Stimulated activated CD4-positive, alpha-beta T cell treated with anti-CD3 and anti-CD28 coated beads, Interleukin-1b, Interleukin-23, amount 100 ng/mL, for 48 hours (primary cell): ENCODE results near the gene OR5AN1.
"Not testable (repeated sequence)": the region's sequence is repeated elsewhere in the genome, so short reads cannot be mapped to it uniquely, and the experiment has no call there.

ENCODE experiments used
- DNase-seq: peaks from one replicate; pipeline ENCODE4 v3.0.0-alpha.2; 2020

Gene OR5AN1

GRCh38 chr11:59358595-59358994 is at the start of gene OR5AN1:
Gene OR5AN1, plus strand, starts transcription at chr11:59358895. Its CDS starts 5,564 bp downstream, at chr11:59364459.
- no peak for DNase-seq

GRCh38 chr11:59335001-59335400 is 23.7 kb upstream of the OR5AN1 start:
- no peak for DNase-seq

- no peak for DNase-seq
These were observed 22.5 kb upstream of the OR5AN1 start for GRCh38 chr11:59336176-59336575.

- DNase-seq = no peak
These were observed 21.8 kb upstream of the OR5AN1 start for GRCh38 chr11:59336931-59337330.

GRCh38 chr11:59349657-59350056 is 9.0 kb upstream of the OR5AN1 start:
- not testable (repeated sequence) for DNase-seq

DNA sequence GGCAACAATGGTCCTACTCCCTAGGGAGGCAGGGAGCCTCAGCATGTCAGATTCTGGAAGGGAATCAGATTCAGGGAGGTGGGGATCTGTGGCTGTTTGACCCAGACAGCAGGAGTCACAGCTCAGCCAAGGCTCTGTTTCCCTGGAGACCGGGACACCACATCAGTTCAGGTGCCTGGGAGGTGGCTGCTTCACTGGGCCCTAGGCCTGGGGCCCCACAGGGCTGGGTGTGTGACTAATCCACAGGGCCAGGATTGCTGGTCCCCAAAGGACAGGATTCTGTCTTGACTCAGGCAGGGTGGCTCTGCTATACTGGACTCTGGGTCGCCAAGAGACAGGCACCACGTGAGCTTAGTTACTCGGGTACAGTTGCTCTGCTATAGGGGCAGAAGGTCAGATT is 3.5 kb upstream of the OR5AN1 start:
- no peak for DNase-seq

DNA sequence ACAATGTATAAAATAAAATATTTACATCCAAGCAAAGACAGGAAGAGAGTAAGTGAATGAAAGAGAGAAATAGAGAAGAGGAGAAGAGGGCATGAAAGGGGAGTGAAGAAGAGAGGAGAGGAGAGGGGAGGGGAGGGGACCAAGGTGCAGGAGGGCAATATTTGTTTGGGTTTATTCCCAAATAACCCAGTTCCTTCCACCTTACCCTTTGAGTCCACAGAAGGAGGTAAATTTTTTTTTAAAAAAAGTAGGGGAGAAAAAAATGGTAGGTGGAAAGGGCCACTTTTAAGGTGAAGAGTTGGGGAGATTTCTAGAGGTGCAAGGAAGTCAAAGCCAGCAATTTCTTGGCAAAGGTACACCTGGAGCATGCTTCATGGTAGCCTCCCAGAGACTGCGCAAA is 2.1 kb upstream of the OR5AN1 start:
- DNase-seq = no peak

GRCh38 chr11:59358020-59358419 is 675 bp upstream of the OR5AN1 start:
- no peak for DNase-seq

DNA sequence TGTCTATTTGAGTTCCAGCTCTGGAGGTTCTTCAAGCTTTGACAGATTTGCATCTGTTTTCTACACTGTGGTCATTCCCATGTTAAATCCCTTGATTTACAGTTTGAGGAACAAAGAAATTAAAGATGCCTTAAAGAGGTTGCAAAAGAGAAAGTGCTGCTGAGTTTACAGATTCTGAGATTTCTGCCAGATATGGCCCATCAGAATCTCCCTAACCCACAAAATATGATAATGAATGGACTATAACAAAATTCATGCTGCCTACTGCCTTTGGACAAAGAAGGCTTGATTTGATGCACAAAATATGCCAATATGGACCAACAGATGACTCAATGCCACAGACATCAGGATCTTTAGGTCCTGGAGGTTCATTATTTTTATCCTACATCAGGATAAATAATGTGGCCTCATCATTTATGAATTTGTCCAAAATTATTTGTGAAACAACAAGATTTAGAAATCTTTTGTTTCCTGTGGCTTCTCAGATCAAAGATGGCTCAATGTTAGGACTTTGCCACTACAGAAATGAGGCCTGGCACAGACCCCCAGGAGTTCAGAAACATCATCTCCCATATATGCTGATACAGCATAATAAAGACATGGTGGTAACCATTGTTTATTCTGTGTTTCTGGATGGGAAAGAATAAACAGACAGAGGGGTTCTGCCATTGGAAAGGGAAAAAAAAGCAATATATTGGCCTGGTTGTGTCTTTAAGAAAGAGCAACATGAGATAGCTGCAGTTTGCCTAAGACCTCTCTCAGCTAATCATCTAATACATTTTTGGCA is 6.7 kb downstream of the OR5AN1 start:
- no peak for DNase-seq

GRCh38 chr11:59368238-59369022 is 9.7 kb downstream of the OR5AN1 start:
- no peak for DNase-seq

DNA sequence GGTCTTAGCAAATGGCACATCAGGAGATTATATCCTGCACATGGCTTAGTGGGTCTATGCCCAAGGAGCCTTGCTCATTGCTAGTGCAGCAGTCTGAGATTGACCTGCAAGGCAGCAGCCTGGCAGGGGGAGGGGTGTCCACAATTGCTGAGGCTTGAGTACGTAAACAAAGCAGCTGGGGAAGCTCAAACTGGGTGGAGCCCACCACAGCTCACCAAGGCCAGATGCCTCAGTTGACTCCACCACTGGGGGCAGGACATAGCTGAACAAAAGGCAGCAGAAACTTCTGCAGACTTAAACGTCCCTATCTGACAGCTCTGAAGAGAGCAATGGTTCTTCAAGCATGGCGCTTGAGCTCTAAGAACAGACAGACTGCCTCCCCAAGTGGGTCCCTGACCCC is 13.6 kb downstream of the OR5AN1 start:
- not testable (repeated sequence) for DNase-seq

DNA sequence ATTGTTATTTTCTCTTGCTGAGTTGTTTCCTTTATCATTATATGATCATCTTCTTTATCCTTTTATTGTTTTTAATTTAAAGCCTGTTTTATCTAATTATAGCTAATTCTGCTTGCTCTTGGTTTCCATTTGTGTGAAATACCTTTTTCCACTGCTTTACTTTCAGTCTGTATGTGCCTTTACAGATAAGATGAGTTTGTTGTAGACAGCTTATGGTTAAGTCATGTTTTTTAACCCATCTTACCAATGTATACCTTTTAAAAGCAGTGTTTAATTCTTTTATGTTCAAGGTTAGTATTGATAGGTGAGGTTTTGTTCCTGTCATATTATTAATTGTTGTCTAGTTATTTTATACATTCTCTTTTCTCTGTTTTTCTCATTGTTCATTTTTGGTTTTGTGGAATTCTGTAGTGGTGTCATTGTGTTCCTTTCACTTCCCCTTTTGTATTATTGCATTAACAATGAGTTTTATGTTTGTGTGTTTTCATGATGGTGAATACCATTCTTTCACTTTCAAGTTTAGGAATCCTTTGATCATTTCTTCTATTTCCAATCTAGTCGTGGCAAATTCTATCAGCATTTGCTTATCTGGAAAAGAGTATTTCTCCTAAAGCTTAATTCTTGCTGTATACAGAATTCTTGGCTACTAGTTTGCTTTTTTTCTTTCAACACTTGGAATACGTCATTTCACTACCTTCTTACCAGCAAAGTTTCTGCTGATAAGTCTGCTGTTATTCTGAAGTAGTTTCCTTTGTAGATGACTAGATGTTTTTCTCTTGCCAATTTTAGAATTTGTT is 21.8 kb downstream of the OR5AN1 start:
- DNase-seq = no peak

- no peak for DNase-seq
These were observed 35.5 kb downstream of the OR5AN1 start for GRCh38 chr11:59394186-59394585.

DNA sequence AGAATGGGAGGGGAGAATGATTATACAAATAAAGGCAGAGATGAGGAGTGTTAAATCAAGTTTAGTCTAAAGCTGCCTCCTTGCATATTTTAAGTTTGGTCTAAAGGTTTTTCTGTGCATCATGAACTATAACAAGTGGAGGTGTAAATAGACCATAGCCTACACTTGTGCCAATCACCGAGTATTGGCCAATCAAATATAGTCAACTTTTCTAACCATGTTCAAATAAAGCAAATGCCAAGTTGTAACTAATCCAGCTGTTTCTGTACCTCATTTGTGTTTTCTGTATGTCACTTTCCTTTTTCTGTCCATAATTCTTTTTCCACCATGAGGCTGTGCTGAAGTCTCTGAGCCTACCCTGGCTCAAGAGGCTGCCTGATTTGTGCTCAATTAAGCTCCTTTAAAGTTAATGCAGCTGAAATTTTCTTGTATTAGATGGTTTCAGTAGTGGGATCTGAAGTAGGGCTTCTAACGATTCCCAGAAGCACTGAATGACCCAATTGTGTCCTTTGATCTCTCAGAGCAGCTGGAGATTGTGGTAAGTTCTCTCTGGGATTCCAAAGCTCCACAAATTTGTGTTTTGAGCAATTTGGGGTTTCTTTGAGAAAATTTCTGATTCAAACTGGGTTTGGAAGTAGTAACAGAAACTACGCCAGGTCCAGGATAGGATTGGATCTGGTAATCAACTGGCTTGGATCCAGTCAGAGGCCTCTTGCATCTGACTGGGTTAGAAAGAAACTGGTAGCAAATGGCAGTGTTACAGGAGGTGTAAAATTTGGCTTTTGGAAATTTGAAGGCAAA is 42.0 kb downstream of the OR5AN1 start:
- no peak for DNase-seq

DNA sequence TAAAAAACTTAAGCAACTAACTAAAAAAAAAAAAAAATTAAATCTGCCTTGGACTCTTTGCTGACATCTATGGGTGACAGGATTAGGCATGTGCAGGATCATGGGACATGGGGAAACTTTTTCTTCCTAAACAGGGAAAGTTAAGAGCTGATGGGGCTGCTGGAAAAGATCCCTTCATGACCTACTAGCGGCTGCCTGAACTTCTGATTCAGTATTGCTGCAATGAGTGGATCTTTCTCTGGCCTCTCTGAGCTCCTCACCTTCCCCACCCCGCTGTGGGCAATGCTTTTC is 42.5 kb downstream of the OR5AN1 start:
- DNase-seq = no peak

GRCh38 chr11:59403546-59403945 is 44.9 kb downstream of the OR5AN1 start:
- DNase-seq = no peak

DNA sequence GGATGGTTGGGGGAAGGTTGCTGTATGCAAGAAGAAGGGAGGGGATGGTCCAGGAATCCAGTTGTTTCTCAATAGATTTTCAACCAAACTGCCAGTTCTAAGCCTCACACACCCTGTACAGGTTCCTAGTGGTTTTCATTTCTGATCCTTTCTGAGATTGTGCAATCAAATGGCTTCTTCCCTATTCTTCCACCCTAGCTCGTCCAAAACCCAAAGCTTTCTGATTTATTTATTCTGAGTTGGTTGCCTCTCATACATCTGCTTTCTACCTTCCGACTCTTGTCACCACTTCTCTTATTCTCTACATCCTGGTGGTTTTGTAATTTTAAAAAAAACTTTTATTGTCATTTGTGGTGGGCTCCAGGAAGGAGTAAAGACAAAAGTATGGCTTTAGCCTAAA is 55.0 kb downstream of the OR5AN1 start:
- DNase-seq = no peak

DNA sequence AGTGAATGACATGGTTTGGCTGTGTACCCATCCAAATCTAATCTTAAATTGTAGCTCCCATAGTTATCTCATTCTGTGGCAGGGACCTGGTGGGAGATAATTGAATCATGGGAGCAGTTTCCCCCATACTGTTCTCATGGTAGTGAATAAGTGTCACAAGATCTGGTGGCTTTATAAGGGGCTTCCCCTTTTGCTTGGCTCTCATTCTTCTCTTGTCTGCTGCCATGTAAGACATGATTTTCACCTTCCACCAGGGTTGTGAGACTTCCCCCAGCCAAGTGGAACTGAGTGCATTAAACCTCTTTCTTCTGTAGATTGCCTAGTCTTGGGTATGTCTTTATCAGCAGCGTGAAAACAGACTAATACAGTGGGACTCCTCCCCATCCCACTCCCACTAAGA is 56.4 kb downstream of the OR5AN1 start:
- no peak for DNase-seq

DNA sequence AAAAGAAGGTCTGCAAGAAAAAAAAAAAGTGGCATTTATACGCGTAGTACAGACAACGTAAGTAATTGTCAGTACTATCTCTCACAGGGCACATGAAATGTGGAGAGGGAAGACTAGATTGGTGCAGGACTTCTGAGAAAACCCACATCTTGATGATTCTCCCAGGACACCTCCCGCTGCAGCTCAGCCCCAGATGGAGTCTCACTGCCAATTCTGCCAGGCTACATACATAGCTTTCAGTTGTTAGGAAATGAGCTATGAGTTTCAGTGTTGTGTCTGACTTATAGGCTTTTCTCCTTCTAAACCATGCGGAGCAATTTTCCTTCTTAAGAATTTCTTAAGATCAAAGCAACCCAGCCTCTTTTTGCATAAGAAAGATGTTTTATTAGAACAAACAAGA is 57.9 kb downstream of the OR5AN1 start:
- no peak for DNase-seq

DNA sequence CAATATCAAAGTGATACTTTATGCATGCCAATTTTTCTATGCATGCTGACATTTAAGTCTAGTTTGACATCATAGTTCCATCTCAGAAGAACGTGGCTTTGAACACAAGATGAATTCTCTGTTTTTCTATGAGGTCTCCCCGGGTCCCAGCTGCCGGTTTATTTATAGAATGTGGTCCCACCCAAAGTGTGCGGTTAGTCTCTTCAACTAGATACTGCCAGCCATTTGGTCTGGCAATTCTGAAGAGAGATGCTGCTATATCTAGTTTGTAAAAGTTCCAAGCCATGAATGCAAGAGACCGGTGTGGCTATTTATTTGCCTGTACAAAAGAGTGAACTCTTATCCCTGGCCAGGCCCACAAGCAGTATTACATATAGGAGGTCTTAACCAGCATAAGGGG is 58.3 kb downstream of the OR5AN1 start:
- DNase-seq = no peak

DNA sequence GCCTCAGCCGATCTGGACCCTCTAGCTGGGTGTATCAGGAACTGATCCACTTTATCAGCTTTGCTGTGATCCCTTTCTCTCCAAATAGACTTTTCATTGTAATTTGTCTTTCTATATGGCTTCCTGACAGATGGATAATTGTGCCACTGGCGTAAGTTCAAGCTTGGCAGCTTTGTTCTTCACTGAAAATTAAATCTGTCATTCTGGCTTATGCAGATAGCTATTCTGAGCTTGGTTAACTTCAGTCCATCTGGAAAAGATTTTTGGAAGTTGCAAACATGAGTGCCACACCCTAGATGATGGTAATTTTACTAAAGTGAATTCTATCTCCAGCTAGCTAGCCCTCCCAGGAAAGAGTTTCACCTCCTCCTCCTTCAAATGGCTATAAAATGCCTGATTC is 59.5 kb downstream of the OR5AN1 start:
- DNase-seq = no peak
